Measurements from ENCODE around the gene MAU2.

MAU2 gene

DNA sequence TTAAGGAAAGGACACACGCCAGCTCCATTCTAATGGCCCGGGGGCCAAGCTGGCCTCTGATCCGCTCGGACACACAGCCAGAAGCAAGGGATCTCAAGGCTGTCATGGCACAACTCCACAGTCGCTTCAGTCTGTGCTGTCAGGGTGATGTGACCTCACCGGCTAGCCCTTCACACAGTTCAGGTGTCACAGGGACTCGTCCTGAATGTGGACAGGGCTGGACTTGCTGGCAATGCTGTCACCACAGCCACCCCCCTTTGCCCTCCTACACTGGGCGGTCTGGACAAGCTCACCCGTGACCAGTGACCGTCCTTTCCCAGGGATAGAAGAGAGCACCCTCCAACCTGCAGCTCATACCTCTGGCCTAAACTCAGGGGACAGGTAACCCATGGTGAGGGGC lies 15.6 kb upstream of the MAU2 start:
- in situ Hi-C loops (cut with HindIII; ENCODE audit: low sequenced_read_pairs): no loop called here

DNA sequence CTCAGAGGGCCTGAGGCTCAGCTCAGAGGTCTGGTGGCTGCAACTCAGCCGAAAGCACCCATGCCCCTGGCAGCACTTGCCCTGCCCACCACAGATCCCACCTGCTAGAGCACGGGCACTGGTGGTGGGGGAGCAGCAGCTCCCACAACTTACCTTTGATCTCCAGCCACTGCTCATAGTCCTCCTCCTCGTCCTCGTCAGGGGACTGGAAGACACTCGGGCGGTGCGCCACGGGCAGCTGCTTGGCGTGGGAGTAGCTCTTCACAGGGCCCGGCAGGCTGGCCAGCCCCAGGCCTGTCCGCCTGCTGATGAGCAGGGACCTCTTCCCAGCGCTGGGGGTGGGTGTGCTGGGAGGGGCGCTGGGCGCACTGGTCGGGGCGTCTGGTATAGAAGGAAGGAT lies 14.9 kb upstream of the MAU2 start:
- in situ Hi-C loops (cut with HindIII; ENCODE audit: low sequenced_read_pairs): no loop called here

DNA sequence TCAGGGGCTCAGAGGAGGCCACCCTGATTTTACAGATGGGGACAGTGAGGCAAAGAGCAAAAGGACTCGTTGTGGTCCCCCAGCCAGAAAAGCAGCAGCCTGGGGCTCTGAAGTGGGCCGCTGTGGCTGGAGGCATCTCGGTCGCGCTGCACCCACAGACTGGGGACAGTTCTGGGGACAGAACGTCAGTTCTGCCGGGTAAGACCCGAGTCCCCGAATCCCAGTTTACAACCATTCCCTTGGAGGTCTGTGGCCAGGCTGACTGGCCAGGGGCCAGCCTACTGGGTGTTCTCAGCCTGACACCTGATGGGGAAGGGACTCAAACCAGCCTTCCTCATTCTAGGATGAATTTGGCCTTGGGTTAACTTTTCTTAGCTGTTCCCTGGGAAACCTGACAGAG lies 14.4 kb upstream of the MAU2 start:
- in situ Hi-C loops (cut with HindIII; ENCODE audit: low sequenced_read_pairs): no loop called here

DNA sequence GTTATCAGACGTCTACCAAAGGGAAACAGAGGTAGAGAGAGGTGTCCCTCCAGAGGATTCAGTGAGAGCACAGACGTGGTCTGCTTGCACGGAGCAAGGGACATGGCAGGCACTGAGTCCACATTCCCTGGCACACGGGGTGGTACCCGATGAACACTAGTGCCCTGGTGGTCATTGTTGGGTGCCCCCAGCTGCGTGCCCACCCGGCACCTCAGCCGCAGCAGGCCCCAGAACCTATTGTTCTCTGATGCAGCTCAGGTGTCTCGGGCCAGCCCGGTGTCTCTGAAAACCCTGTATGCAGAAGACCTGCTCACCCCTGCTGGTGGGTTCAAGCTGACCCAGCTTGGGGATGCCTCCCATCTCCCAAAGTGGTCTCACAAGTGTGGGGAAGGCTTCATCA lies 12.3 kb upstream of the MAU2 start:
- in situ Hi-C loops (cut with HindIII; ENCODE audit: low sequenced_read_pairs): no loop called here

DNA sequence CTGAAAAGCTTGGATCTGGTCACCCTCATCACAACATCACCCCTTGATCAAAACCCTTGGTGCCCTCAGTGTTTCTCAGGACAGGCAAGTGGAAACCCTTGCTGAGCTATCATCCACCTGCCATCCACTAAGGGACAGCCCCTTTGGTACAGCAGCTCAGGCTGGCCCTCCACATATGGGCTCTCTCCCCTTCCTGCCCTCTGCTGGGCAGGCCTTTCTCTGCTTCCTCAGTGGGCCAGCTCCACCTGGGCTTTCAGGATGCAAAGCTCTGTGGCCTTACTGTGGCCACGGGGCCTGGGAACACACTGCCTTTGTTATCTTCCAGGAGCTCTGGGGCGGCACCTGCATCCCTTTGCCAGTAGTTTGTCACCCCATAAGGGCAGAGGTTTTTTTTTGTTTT lies 5.2 kb upstream of the MAU2 start:
- in situ Hi-C loops (cut with HindIII; ENCODE audit: low sequenced_read_pairs): no loop called here

DNA sequence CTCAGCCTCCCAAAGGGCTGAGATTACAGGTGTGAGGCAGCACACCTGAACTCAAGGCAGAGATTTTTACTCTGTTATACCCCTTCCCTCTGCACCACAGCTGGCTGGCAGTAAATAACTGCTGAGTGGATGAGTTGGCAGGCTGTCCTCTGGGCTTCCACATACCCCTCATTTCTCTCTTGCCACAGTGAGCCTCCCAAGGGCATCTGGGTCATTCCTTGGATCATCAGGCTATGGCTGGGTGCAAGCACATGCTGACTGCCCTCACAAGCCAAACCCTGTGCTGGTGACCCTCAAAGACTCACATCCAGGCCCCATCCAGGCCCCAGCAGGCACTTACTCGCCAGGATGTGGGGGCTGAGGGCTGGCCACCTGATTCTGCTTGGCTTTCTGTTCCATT lies 4.5 kb upstream of the MAU2 start:
- in situ Hi-C loops (cut with HindIII; ENCODE audit: low sequenced_read_pairs): no loop called here

DNA sequence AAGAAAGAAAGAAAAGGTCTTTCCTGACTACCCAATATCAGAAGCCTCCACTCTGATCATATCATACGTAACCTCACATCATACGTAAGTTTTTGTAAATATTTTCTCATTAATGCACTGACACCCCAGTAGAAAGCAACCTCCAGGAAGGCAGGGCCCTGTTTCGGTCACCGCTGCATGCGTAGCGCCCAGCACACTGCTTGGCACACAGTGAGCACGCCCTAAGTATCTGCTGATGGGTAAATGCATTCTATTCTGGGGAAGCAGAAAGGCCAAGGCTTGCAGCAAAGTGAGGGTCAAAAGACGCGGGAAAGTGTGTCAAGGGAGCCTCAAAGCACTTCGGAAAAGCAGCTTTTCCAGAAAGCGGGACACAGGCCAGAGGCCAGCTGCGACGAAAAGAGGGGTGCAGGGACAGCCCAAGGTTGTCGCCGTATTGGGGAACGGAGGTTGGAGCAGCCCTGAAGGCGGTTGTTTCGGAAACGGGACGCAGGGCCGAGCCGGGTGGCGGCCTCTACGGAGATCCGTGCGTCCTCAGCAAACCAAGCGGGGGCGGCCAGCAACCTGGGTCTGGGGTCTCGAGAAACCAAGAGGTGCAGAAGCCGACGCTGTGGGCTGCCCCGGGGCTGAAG lies 783 bp upstream of the MAU2 start:
- in situ Hi-C loops (cut with HindIII; ENCODE audit: low sequenced_read_pairs): no loop called here

DNA sequence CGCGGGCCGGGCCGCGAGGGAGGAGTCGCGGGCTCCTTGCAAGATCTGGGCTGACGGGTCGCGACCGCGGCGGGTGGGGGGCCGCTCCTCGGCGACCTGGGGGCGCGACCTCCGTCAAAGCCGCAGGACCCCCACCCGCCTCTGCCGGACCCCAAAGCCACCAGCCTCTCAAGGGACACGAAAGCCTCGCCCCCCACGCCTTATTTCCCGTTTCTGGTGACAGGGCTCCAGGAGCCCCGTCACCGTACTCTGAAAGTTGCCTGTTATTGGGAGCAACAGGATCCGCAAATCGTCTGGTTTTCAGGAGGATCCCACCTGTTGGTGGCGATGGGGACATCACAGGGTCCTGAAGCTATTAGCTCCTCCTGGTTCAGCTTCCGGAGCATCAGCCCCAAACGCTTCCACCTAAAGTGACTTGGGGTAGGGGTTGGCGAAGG lies 530 bp downstream of the MAU2 start:
- in situ Hi-C loops (cut with HindIII; ENCODE audit: low sequenced_read_pairs): no loop called here

DNA sequence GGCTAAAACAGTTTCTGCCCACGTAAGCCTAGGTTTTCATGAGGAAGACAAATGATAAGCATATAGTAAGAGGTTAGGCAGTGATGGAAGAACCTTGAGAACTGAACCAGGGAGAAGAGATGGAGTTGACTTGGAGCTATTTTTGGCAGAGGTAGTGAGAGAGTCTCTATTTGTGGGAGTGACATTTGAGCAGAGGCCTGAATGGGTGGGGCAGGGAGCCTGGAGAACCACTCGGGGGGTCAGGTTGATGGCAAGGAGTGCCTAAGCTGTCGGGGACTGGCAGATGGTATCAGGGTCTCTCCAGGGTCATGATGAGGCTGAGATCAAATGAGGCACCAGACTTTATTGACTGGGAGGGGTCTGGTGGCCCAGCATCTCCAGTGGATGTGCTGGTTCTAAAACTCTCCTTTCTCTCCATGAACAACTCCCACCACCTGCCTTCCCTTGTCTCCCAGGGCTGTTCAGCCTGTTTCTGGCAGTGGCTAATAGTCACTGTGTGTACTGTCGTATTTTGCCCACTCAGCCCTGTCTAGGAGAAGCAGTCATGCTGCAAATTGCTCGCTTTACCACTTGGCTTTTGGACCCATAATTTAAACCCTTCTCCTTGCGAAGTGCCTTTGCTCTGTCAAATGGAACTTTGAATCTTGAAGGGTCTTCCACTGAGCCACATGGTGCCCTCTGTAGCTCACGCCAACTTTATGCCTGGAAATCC lies 3.6 kb downstream of the MAU2 start:
- in situ Hi-C loops (cut with HindIII; ENCODE audit: low sequenced_read_pairs): no loop called here

DNA sequence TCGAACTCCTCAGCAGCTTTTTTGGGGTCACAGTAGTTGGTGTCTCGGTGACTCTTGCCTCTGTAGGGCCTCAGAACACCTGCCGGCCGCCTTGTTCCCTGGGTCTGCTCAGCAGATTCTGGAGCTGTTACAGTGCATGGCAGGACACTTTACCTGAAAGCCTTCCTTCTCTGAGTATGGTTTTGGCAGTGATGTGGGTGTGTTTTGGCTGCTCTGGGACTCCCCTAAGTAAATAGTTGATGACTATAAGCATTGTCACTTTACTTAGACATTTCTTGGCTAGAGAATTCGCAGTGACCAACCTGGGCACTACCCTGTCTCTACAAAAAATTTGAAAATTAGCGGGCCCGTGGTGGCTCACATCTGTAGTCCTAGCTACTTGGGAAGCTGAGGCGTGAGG lies 7.0 kb downstream of the MAU2 start:
- in situ Hi-C loops (cut with HindIII; ENCODE audit: low sequenced_read_pairs): no loop called here

DNA sequence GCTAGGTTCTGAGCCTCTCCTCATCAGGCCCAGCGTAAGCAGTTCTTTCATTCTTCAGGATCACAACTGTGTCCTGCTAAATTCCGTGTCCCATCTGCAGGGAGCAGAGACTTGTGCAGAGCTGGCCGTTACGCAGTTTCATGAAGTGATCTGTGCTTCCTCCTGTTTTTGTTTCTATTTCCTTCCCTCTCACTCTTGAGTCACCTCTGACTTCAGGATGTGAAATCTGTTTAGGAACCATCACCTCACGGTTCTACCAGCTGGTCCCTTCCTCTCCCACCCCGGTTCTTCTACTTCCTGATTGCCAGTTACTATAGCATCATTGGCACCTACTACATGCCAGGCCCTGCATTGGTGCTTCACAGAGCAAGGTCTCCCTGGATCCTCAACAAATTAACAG lies 8.5 kb downstream of the MAU2 start:
- in situ Hi-C loops (cut with HindIII; ENCODE audit: low sequenced_read_pairs): no loop called here

DNA sequence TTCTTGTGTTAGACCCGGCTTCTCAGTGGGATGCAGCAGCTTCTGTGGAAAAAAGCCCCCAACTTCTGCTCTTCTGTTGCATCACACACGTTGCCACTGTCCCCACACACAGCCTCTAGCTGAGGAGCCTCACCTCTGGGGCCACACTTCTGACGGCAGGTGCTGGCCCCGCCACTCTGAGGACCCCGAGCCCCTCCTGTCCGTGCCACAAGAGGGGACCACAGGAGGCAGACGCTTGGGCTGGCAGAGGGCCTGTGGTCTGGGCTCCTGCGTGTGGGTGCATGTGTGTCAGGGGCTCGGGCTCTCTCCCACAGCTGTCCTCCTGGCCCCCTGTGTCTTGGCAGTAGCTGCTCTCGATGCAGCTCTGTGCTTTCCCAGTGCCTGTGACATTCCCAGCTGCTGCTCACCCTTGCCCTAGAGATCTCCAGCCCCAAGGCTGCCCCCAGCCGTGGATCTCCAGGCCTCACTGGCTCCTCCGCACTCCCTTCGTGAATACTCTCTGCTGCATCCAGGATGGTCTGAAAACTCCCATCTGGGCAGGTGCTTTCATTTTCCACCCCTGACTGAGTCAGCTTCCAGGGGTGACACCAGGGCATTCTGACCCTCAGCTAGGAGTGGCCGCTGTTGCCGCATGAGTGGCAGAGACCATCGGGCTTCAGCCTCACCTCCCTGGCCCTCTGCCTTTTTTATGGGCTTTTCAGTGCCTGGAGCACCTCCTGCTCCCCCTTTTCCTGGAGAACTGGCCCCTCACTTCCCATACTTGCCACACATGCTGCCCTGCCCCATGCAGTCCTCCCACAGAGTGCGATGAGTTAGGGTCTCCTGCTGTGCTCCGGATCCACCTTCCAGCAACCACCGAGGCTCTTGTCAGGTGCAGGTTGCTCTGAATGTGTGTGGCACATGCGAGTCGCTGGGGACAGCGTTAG lies 13.7 kb downstream of the MAU2 start:
- in situ Hi-C loops (cut with HindIII; ENCODE audit: low sequenced_read_pairs): no loop called here

DNA sequence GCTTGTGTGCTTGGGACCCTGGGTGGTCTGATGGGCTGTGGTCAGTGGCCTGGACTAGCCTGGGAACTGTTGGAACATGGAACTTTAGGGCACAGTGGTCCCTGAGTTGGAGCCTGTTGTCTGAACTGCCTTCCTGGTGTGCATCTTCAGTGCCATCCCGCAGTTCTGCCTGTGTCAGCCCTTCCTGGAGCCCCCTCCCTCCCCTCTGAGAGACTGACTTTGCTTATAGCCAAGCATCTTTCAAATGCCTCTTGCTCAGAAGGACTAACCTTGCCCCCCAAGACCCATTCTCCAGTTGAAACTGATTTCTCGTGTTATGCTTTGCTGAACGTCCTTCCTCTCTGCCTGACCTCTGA lies 14.3 kb downstream of the MAU2 start:
- in situ Hi-C loops (cut with HindIII; ENCODE audit: low sequenced_read_pairs): no loop called here

DNA sequence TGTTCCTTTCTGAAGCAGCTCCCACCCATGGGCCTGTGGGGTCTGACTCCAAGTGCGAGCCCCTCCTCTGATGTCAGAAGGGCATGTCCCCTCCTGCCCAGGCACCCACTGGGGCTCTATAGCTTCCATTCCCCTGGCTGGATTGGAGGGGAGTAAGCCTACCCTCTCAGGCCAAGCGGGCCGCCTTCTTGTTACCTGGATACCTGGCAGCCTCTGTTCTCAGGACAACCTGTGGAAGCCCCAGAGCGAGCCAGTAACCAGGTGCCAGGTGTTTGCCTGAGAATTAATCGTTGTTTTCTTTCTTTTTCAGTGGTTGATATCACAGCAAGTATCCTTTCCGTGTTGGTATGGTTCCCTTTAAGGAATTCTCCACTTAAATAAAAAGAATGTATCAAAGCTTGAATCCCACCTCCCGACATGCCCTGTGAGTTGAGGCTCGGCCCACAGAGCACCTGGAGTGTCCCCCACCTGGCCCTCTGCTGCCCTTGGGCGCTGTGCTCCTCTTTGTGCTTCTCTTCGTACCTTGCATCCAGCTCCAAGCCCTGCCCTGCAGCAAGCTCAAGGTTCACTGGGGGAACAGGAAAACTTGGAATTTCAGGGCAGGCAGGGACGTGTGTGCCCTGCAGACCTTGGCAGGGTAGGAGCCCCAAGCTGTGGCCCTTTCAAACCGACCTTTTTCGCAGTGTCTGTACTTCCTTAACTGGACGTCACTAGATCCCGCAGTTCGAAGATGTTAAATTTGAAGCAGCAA lies 15.0 kb downstream of the MAU2 start:
- in situ Hi-C loops (cut with HindIII; ENCODE audit: low sequenced_read_pairs): no loop called here

DNA sequence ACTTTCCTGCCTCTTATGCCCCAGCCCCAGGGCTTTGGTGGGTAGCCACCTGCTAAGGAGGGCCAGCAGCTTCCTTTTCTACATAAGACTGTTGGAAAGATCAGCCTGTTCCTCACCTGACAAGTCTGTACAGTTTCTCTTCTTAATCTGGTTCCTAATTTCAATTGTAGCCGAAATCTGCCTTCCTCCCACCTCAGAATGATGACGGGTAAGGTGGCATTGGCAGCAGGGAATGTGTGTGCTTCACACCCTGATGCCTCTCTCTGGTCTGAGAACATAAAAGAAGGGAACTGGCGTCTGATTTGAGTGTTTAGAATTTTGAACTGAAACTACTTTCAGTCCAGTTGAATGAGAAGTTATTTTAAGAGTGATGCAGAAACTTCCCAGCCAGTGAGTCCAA lies 16.0 kb downstream of the MAU2 start:
- in situ Hi-C loops (cut with HindIII; ENCODE audit: low sequenced_read_pairs): no loop called here

DNA sequence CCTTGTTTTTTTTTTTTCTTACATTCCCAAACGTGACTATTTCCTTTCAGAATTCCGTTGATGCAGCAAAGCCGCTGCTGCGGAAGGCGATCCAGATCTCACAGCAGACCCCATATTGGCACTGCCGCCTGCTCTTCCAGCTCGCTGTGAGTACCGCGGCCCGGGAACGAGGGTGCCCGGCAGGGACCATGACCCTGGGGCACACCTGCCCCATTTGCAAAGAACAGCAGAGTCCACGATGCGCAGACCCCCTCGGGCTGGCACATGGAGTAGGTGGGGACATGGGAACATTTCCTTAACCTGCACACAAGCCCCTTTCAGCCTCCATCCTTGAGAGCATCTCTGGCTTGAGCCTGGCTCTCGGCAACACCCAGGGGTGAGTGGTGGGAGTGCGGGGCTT lies 16.5 kb downstream of the MAU2 start:
- in situ Hi-C loops (cut with HindIII; ENCODE audit: low sequenced_read_pairs): no loop called here

DNA sequence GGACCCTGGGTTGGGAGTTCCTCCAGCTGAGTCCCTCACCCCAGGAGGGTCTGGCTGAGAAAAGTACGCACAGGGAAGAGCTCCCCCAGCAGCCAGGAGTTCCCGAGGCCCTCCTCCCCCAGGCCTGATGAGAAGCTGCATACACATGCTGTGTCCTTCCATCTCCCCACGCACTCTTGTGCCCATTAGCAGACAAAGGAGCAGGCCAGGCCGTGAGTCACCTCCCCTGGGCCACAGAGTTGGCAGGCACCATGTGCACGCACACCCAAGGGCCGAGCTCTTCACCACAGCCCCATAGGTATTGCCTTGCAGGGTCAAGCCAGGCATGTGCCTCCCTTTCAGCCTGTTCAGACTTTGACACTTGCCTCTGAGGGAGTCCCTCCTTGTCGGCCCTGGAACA lies 17.5 kb downstream of the MAU2 start:
- in situ Hi-C loops (cut with HindIII; ENCODE audit: low sequenced_read_pairs): no loop called here

DNA sequence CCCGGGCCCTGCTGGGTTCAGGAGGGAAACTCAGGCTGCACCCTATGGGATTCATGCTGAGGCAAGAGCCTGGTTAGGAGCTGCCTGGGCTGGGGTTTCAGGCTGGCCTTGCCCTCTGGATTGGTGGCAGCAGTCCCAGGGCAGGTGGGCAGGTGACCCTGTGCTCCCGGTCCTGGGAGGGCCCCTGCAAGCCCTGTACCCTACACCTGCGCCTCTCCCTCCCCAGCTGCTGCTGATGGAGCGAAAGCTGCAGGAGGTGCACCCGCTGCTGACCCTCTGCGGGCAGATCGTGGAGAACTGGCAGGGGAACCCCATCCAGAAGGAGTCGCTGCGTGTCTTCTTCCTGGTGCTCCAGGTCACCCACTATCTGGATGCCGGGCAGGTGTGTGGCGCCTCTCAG lies 20.4 kb downstream of the MAU2 start:
- in situ Hi-C loops (cut with HindIII; ENCODE audit: low sequenced_read_pairs): no loop called here

DNA sequence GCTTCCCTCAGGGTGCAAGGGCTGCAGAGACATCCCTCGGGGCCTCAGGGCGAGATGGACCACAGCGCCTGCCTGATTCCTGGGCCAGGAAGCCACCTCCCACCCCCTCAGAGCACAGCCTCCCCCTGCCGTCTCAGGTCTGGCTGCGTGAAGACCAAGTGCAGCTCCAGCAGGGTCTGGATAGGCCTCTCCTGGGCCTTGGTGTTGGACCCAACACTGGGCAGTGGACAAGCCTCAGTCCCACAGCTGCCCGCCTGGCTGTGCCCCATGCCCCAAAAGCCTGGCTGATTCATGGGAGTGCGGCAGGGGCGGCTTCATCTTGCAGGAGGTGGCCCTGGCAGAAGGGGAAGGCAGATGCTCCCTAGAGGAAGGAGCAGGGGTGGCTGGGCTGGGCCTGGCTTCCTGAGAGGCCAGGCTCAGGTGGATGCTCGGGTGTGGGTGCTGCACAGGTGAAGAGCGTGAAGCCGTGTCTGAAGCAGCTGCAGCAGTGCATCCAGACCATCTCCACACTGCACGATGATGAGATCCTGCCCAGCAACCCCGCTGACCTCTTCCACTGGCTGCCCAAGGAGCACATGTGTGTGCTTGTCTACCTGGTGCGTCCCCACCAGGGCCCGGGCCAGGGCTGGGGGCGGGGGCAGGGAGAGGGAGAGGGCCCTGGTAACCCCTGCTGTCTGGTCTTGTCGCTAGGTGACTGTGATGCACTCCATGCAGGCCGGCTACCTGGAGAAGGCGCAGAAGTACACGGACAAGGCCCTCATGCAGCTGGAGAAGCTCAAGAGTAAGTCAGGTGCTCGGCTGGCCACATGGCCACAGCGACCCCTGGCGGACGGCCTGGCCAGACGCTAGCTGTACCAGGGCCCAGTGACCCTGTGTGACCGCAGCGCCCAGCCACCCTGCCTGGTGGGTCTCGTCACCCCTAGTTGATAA lies 21.7 kb downstream of the MAU2 start:
- in situ Hi-C loops (cut with HindIII; ENCODE audit: low sequenced_read_pairs): no loop called here

DNA sequence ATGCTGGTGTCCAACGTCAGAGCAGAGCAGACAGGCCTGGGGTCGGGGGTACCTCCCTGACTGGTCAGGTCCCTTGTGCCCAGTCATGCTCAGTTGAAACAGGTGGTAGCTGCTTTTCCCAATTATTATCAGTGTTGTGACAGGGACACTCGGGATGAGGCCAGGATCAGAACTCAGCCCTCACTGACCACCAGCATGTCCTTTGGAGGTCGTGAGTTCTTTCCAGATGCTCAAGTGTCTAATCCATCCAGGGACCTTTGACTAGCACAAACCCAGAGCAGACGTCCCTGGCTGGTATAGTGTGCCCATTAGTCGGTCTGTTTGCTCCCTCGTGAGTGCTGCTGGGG lies 22.4 kb downstream of the MAU2 start:
- in situ Hi-C loops (cut with HindIII; ENCODE audit: low sequenced_read_pairs): no loop called here

Data from DLD1 (cell line).